Activated T-cell treated with anti-CD3 and anti-CD28 coated beads, Interleukin-2, amount 50 U/mL, for 24 hours (primary cell): ENCODE results near the gene VPS37D.
A peak's percentile ranks its signal among the peaks of the same experiment; 100 is the strongest.
"Not testable (repeated sequence)": the region's sequence is repeated elsewhere in the genome, so short reads cannot be mapped to it uniquely, and the experiment has no call there.

Experiments
- DNase-seq: peaks from one replicate; pipeline ENCODE4 v3.0.0-alpha.2; 2020
- H3K27ac Mint-ChIP-seq: 2 replicates; pipeline ENCODE4 v1.8.0; 2020; ENCODE audit warnings: mild to moderate bottlenecking, mixed read lengths
- H3K27me3 Mint-ChIP-seq: 2 replicates; pipeline ENCODE4 v1.8.0; 2020; ENCODE audit warnings: mixed read lengths
- H3K36me3 Mint-ChIP-seq: 2 replicates; pipeline ENCODE4 v1.8.0; 2020; ENCODE audit warnings: low read depth, mixed read lengths
- H3K4me1 Mint-ChIP-seq: 2 replicates; pipeline ENCODE4 v1.8.0; 2020; ENCODE audit warnings: low read depth, mixed read lengths
- H3K4me3 Mint-ChIP-seq: 2 replicates; pipeline ENCODE4 v1.8.0; 2020; ENCODE audit warnings: mild to moderate bottlenecking, moderate library complexity, mixed read lengths
- H3K9me3 Mint-ChIP-seq: 2 replicates; pipeline ENCODE4 v1.8.0; 2020; ENCODE audit warnings: mixed read lengths

The VPS37D gene, protein sequence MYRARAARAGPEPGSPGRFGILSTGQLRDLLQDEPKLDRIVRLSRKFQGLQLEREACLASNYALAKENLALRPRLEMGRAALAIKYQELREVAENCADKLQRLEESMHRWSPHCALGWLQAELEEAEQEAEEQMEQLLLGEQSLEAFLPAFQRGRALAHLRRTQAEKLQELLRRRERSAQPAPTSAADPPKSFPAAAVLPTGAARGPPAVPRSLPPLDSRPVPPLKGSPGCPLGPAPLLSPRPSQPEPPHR

DNA sequence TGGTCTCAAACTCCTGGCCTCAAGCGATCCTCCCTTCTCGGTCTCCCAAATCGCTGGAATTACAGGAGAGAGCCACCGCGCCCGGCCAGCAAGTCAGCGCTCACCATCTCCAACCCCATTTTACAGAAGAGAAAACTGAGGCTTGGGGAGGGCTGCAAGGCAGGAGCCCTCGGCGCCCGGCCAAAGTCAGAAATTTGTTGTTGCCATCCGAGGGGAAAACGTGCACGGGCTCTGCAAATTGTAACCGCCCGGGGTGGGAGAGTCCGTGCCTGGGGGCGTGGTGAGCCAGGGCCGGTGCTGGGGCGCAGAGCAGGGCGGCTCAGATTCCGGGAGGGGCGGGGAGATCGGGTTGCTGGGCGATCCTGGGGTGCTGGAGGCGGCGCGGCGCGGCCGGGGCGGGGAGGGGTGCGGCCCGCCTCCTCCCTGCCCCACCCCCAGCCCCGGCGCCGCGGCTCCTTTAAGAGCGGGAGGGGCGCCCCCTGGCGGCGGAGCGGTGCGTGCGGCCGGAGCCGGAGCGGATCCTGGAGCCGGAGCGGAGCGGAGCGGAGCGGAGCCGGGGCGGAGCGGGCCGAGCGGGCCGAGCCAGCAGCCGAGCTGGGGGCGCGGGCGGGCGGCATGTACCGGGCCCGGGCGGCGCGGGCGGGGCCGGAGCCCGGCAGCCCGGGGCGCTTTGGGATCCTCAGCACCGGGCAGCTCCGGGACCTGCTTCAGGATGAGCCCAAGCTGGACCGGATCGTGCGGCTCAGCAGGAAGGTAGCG, at the start of gene VPS37D:
VPS37D (plus strand) TSS at position 488 of the 759 bp plus-strand sequence; CDS start at position 616, 128 bp downstream.
- Mint-ChIP-seq H3K4me3 (peak within 1 kb of the TSS; percentile 60), H3K4me1 (peaks cover 9% of the 10 kb centered on the region), H3K9me3 (peaks cover 5% of the 10 kb centered on the region), H3K27ac (no peak within 1 kb of the TSS), H3K36me3 (no peaks in the 10 kb centered on the region), H3K27me3 (peaks cover 63% of the 10 kb centered on the region)
- peak; percentile 97 for DNase-seq

DNA sequence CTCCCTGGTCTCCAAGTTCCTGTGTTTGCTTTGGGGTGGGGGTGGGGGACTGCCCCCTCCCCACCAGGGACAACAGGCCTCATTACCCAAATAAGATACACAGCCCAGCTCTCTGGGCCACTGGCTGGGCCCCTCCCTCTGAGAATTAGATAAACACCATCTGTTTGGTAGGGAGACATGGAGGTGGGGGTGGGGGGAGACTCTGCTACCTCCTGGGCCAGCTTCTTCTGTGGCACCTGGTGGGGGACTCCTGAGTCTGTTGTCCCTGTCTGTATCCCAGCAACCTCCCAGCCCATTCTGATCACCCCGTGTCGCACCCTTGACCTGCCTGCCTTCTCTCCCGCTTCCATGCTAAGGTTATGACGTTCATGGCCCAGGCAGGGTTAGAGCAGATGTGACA, 49.1 kb upstream of the VPS37D start:
- H3K4me3 Mint-ChIP-seq = no peak overlapping the region
- H3K4me1 Mint-ChIP-seq = peaks cover 6% of the 10 kb centered on the region
- H3K27me3 Mint-ChIP-seq = peaks cover 42% of the 10 kb centered on the region
- no peaks in the 10 kb centered on the region for H3K36me3 Mint-ChIP-seq
- H3K27ac Mint-ChIP-seq = no peak overlapping the region
- no peak for DNase-seq
- no peaks in the 10 kb centered on the region for H3K9me3 Mint-ChIP-seq

DNA sequence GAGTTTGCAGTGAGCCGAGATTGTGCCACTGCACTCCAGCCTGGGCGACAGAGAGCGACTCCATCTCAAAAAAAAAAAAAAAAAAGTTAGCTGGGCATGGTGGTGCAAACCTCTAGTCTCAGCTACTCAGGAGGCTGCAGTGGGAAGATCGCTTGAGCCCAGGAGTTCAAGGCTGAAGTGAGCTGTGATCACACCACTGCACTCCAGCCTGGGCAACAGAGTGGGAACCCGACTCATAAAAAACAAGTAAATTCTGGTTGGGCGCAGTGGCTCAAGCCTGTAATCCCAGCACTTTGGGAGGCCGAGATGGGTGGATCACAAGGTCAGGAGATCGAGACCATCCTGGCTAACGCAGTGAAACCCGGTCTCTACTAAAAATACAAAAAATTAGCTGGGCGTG, 48.2 kb upstream of the VPS37D start:
- peaks cover 38% of the 10 kb centered on the region for H3K27me3 Mint-ChIP-seq
- H3K27ac Mint-ChIP-seq, DNase-seq, H3K4me1 Mint-ChIP-seq, H3K4me3 Mint-ChIP-seq, H3K9me3 Mint-ChIP-seq, H3K36me3 Mint-ChIP-seq: not testable (repeated sequence)

- H3K27ac Mint-ChIP-seq = no peak overlapping the region
- H3K4me3 Mint-ChIP-seq = no peak overlapping the region
- peaks cover 9% of the 10 kb centered on the region for H3K4me1 Mint-ChIP-seq
- peaks cover 49% of the 10 kb centered on the region for H3K27me3 Mint-ChIP-seq
- DNase-seq = no peak
- H3K36me3 Mint-ChIP-seq = no peaks in the 10 kb centered on the region
- H3K9me3 Mint-ChIP-seq = no peaks in the 10 kb centered on the region
Measured at GRCh38 chr7:73621168-73622063, 46.2 kb upstream of the VPS37D start.

- H3K4me3 Mint-ChIP-seq = no peak overlapping the region
- H3K9me3 Mint-ChIP-seq = no peaks in the 10 kb centered on the region
- H3K36me3 Mint-ChIP-seq = no peaks in the 10 kb centered on the region
- DNase-seq = no peak
- H3K4me1 Mint-ChIP-seq = peaks cover 9% of the 10 kb centered on the region
- no peak overlapping the region for H3K27ac Mint-ChIP-seq
- H3K27me3 Mint-ChIP-seq = peaks cover 57% of the 10 kb centered on the region
Measured at GRCh38 chr7:73622527-73622908, 45.1 kb upstream of the VPS37D start.

DNA sequence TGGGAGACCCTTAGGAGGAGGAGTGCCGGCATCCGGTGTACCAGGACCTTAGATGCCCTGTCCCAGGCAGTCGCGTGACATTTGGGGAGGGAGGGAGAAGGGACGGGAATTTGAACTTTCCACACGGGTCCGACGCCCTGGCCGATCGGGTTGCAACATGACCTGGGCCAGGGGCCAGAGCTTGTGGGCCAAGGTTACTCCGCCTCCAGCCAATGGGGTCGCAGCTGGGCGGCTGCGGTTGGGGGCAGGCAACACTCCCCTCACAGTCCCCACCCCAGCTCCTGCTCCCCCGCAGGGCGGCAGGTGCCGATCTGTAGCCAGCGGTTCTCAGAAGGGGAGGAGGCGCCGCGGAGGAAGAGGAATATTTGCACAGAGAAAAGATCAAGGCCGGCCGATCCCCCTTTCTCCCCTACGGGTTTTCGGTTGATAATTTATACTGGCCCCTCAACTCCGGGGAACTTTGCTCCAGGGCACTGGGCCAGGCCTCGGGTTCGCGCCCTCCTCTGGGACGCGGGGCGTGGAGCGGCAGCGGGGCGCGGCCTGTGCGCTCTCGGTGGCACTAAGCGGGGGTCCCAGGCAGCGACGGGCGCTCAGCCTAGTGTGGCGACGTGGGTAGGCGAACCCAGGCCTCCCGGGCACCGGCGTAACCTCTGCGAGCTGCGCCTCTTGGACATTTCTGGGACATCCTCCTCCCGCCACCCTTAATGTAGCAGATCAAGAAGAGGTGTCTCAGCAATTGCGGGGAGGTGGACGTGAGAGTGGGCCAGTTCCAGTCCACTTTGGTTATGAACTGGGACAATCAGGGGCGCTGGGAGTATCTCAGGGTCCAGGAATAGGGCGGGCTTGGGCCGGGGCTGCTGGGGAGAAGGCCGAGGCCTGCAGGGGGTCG, 44.5 kb upstream of the VPS37D start:
- Mint-ChIP-seq H3K4me3 (peak overlapping the region; percentile 31), H3K9me3 (no peaks in the 10 kb centered on the region), H3K36me3 (no peaks in the 10 kb centered on the region), H3K27me3 (peaks cover 64% of the 10 kb centered on the region), H3K4me1 (peaks cover 9% of the 10 kb centered on the region), H3K27ac (no peak overlapping the region)
- DNase-seq = no peak

- H3K27ac Mint-ChIP-seq = no peak within 1 kb of the TSS
- H3K4me1 Mint-ChIP-seq = peaks cover 9% of the 10 kb centered on the region
- no peaks in the 10 kb centered on the region for H3K9me3 Mint-ChIP-seq
- no peaks in the 10 kb centered on the region for H3K36me3 Mint-ChIP-seq
- H3K4me3 Mint-ChIP-seq = peak within 1 kb of the TSS; percentile 31
- DNase-seq = peak; percentile 69
- peaks cover 69% of the 10 kb centered on the region for H3K27me3 Mint-ChIP-seq
Measured at GRCh38 chr7:73623798-73624668, 43.6 kb upstream of the VPS37D start, which contains the start of gene MLXIPL. TSS of gene MLXIPL (minus strand) at chr7:73624522. CDS start at chr7:73624492, 30 bp downstream.

- Mint-ChIP-seq H3K9me3 (no peaks in the 10 kb centered on the region), H3K36me3 (no peaks in the 10 kb centered on the region), H3K27me3 (peaks cover 71% of the 10 kb centered on the region), H3K27ac (no peak overlapping the region), H3K4me1 (peaks cover 9% of the 10 kb centered on the region), H3K4me3 (no peak overlapping the region)
- DNase-seq = no peak
Measured at GRCh38 chr7:73624669-73625001, 43.0 kb upstream of the VPS37D start.

DNA sequence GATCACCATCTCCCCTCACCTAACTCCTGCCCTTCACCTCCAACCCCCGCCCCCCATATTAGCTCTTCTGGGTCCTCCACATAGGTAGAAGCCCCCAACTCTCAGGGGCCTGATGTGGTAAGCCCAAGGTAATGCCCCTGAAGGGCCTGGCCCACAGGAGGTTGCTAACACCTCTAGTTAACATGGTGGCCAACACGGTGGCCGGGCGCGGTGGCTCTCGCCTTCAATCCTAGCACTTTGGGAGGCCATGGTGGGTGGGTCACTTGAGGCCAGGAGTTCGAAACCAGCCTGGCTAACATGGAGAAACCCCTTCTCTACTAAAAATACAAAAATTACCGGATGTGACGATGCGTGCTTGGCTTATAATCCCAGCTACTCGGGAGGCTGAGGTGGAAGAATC, 42.4 kb upstream of the VPS37D start:
- Mint-ChIP-seq H3K27me3 (peaks cover 68% of the 10 kb centered on the region), H3K27ac (no peak overlapping the region), H3K9me3 (no peaks in the 10 kb centered on the region), H3K4me1 (peaks cover 9% of the 10 kb centered on the region), H3K4me3 (no peak overlapping the region), H3K36me3 (no peaks in the 10 kb centered on the region)
- DNase-seq = no peak

- Mint-ChIP-seq H3K36me3 (no peaks in the 10 kb centered on the region), H3K9me3 (no peaks in the 10 kb centered on the region), H3K27ac (no peak overlapping the region), H3K27me3 (peaks cover 68% of the 10 kb centered on the region), H3K4me1 (peaks cover 9% of the 10 kb centered on the region), H3K4me3 (no peak overlapping the region)
- DNase-seq = no peak
Measured at GRCh38 chr7:73626814-73627213, 40.8 kb upstream of the VPS37D start.

GRCh38 chr7:73628504-73628903, 39.1 kb upstream of the VPS37D start:
- Mint-ChIP-seq H3K27ac (no peak overlapping the region), H3K36me3 (no peaks in the 10 kb centered on the region), H3K27me3 (peaks cover 63% of the 10 kb centered on the region), H3K4me3 (no peak overlapping the region), H3K4me1 (peaks cover 3% of the 10 kb centered on the region), H3K9me3 (no peaks in the 10 kb centered on the region)
- no peak for DNase-seq

DNA sequence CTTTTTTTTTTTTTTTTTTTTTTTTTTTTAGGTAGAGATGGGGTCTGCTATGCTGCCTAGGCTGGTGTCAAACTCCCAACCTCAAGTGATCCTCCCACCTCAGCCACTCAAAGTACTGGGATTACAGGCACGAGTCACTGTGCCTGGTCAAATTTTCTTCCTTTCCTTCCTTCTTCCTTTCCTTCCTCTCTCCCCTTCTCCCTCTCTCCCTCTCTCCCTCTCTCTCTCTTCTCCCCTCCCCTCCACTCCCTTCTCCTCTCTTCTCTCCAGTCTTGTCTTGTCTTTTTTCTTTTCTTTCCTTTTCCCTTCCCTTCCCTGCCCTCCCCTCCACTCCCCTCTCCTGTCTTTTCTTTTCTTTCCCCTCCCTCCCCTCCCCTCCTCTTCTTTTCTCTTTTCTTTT, 36.1 kb upstream of the VPS37D start:
- Mint-ChIP-seq H3K36me3 (no peaks in the 10 kb centered on the region), H3K9me3 (no peaks in the 10 kb centered on the region), H3K27ac (no peak overlapping the region), H3K4me1 (peaks cover 4% of the 10 kb centered on the region), H3K27me3 (peaks cover 61% of the 10 kb centered on the region), H3K4me3 (no peak overlapping the region)
- no peak for DNase-seq

GRCh38 chr7:73633323-73633722, 34.3 kb upstream of the VPS37D start:
- no peak for DNase-seq
- H3K4me1 Mint-ChIP-seq = peaks cover 4% of the 10 kb centered on the region
- no peaks in the 10 kb centered on the region for H3K9me3 Mint-ChIP-seq
- no peaks in the 10 kb centered on the region for H3K36me3 Mint-ChIP-seq
- no peak overlapping the region for H3K4me3 Mint-ChIP-seq
- peaks cover 46% of the 10 kb centered on the region for H3K27me3 Mint-ChIP-seq
- no peak overlapping the region for H3K27ac Mint-ChIP-seq
